Measurements from ENCODE around the gene GATD1. TPM values are rescaled to one million over a fixed set of nuclear protein-coding genes. Genes with fewer than 3 reads are reported as not detected.
A peak's percentile ranks its signal among the peaks of the same experiment; 100 is the strongest.

The GATD1 gene
- total RNA-seq, 1 donor from 2014 or later, result 51.9 TPM

DNA sequence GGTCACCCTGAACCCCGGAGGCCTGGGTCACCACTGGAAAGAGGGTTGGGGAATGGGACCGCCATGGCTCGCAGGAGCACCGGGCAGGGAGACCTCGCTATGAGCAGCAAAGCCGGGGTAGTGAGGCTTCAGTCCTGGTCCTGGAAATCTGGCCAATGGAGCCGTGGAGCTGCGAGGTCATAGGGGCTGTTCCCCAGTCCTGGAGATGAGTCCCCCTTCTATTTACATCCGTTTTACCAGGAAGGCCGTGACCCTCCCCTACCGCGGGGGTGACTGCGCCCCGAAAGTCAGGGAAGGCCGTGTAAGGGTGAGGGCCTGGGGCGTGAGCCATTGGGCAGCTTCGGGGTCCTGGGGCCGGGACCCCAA lies 27.3 kb upstream of the GATD1 start:
- peak overlapping the region; percentile 6 for H3K27ac ChIP-seq (ENCODE audit: low read depth, low read length)
- no peak for FAIRE-seq

DNA sequence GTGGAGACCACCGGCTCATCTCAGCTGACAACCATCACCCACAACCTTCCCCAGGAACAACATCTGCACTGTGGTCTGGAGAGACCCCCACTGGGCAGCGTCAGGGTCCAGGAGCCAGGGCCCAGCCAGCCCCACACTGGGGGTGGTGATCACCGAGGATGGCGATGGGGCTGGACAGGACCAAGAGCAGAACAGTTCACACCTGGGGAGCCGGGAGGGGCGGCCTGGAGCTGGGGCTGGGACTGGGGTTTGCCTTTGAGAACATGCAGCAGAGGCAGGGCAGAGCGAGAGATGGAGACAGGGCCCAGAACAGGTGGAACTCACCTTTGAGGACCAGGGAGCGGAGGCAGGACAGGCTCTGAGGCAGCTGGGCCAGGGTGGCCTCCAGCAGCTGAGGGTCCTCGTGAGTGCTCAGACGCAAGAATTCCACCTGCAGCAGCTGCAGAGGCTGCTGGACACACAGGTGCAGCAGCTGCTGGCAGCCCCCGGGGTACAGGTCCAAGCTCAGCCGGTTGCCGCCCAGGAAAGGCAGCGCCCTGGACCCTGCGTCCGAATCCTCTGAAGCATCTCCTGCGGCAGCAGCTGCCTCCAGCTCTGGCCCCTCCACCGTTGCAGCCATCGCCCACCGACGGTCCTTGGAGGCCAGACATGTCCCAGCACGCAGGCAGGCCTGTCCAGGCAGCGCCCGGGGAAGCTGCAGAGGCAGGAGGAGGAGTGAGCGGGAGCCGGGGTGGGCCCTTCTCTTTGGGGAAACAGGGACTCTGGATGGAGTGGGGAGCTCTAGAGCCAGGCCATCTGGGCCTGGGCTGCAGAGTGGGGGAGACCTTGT lies 26.7 kb upstream of the GATD1 start:
- Mint-ChIP-seq H3K9me3 (ENCODE audit: unreplicated experiment) (no peaks in the 10 kb centered on the region), H3K4me3 (ENCODE audit: unreplicated experiment) (peak overlapping the region; percentile 79), H3K4me1 (ENCODE audit: low read depth, unreplicated experiment) (no peaks in the 10 kb centered on the region), H3K27ac (ENCODE audit: unreplicated experiment) (no peak overlapping the region), H3K27me3 (ENCODE audit: low read depth, unreplicated experiment) (no peaks in the 10 kb centered on the region), H3K36me3 (ENCODE audit: low read depth, unreplicated experiment) (no peaks in the 10 kb centered on the region)
- no peaks in the 10 kb centered on the region for H3K27me3 ChIP-seq (ENCODE audit: insufficient read depth, low read length)
- H3K36me3 ChIP-seq (ENCODE audit: insufficient read depth, low read length), result no peaks in the 10 kb centered on the region
- FAIRE-seq (no peak), DNase-seq (ENCODE audit: low read depth) (no peak)
- H3K9ac ChIP-seq (ENCODE audit: low read length), result peak overlapping the region; percentile 71
- peak overlapping the region; percentile 93 for H3K4me2 ChIP-seq (ENCODE audit: low read length)
- H3K4me3 ChIP-seq (ENCODE audit: insufficient read depth, low read depth, low read length), result peak overlapping the region; percentile 57
- peaks cover 35% of the 10 kb centered on the region for H3K79me2 ChIP-seq (ENCODE audit: insufficient read depth, low read length)
- peaks cover 26% of the 10 kb centered on the region for H3K4me1 ChIP-seq (ENCODE audit: insufficient read depth, low read length)
- peak overlapping the region; percentile 2 for H2AFZ ChIP-seq (ENCODE audit: low read depth, low read length)
- H3K9me3 ChIP-seq (ENCODE audit: insufficient read depth, low read depth, low read length), result no peaks in the 10 kb centered on the region
- TF ChIP-seq, protein P1, sequence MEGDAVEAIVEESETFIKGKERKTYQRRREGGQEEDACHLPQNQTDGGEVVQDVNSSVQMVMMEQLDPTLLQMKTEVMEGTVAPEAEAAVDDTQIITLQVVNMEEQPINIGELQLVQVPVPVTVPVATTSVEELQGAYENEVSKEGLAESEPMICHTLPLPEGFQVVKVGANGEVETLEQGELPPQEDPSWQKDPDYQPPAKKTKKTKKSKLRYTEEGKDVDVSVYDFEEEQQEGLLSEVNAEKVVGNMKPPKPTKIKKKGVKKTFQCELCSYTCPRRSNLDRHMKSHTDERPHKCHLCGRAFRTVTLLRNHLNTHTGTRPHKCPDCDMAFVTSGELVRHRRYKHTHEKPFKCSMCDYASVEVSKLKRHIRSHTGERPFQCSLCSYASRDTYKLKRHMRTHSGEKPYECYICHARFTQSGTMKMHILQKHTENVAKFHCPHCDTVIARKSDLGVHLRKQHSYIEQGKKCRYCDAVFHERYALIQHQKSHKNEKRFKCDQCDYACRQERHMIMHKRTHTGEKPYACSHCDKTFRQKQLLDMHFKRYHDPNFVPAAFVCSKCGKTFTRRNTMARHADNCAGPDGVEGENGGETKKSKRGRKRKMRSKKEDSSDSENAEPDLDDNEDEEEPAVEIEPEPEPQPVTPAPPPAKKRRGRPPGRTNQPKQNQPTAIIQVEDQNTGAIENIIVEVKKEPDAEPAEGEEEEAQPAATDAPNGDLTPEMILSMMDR (IDR thresholded peaks at IDR 0.05; ENCODE audit: insufficient read depth, low read depth, low read length), result no peak
- no peak for TF ChIP-seq EZH2 (IDR thresholded peaks at IDR 0.05; ENCODE audit: insufficient read depth, low read length)
- H3K27ac ChIP-seq (ENCODE audit: low read depth, low read length), result no peak overlapping the region
- peaks cover 20% of the 10 kb centered on the region for H4K20me1 ChIP-seq (ENCODE audit: insufficient read depth, low read length)

More for the DNA sequence above, 27.3 kb upstream of the GATD1 start:
- Histone ChIP-seq H3K9ac (ENCODE audit: low read length) (peak overlapping the region; percentile 71), H3K27me3 (ENCODE audit: insufficient read depth, low read length) (no peaks in the 10 kb centered on the region), H3K4me1 (ENCODE audit: insufficient read depth, low read length) (peaks cover 26% of the 10 kb centered on the region), H3K9me3 (ENCODE audit: insufficient read depth, low read depth, low read length) (no peaks in the 10 kb centered on the region), H3K36me3 (ENCODE audit: insufficient read depth, low read length) (no peaks in the 10 kb centered on the region), H4K20me1 (ENCODE audit: insufficient read depth, low read length) (peaks cover 14% of the 10 kb centered on the region), H2AFZ (ENCODE audit: low read depth, low read length) (peak overlapping the region; percentile 2), H3K4me2 (ENCODE audit: low read length) (peak overlapping the region; percentile 93), H3K4me3 (ENCODE audit: insufficient read depth, low read depth, low read length) (peak overlapping the region; percentile 57), H3K79me2 (ENCODE audit: insufficient read depth, low read length) (peaks cover 39% of the 10 kb centered on the region)
- H3K9me3 Mint-ChIP-seq (ENCODE audit: unreplicated experiment), result no peaks in the 10 kb centered on the region
- H3K4me3 Mint-ChIP-seq (ENCODE audit: unreplicated experiment), result peak overlapping the region; percentile 79
- TF ChIP-seq, protein P1 (IDR thresholded peaks at IDR 0.05; ENCODE audit: insufficient read depth, low read depth, low read length), result no peak
- no peak for TF ChIP-seq EZH2 (IDR thresholded peaks at IDR 0.05; ENCODE audit: insufficient read depth, low read length)
- no peaks in the 10 kb centered on the region for H3K4me1 Mint-ChIP-seq (ENCODE audit: low read depth, unreplicated experiment)
- H3K27me3 Mint-ChIP-seq (ENCODE audit: low read depth, unreplicated experiment), result no peaks in the 10 kb centered on the region
- H3K27ac Mint-ChIP-seq (ENCODE audit: unreplicated experiment), result no peak overlapping the region
- no peaks in the 10 kb centered on the region for H3K36me3 Mint-ChIP-seq (ENCODE audit: low read depth, unreplicated experiment)
- no peak for DNase-seq (ENCODE audit: low read depth)

DNA sequence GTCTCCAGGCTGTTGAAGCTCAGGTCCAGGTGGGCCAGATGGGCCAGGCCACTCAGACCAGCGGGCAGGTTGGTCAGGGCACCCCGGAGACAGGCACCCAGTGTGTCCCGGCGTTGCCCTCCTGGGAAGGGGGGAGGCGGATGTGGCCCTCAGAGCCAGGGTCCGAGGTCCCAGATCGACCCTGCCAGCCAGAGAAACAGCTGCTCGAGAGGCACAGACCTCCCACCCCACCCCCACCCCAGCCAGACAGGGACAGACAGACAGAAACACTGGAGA lies 26.1 kb upstream of the GATD1 start:
- H2AFZ ChIP-seq (ENCODE audit: low read depth, low read length), result no peak overlapping the region
- no peak overlapping the region for H3K27ac ChIP-seq (ENCODE audit: low read depth, low read length)
- Mint-ChIP-seq H3K27me3 (ENCODE audit: low read depth, unreplicated experiment) (no peaks in the 10 kb centered on the region), H3K36me3 (ENCODE audit: low read depth, unreplicated experiment) (no peaks in the 10 kb centered on the region), H3K27ac (ENCODE audit: unreplicated experiment) (no peak overlapping the region), H3K4me3 (ENCODE audit: unreplicated experiment) (no peak overlapping the region), H3K9me3 (ENCODE audit: unreplicated experiment) (no peaks in the 10 kb centered on the region), H3K4me1 (ENCODE audit: low read depth, unreplicated experiment) (no peaks in the 10 kb centered on the region)
- FAIRE-seq (no peak), DNase-seq (ENCODE audit: low read depth) (no peak)
- H3K4me3 ChIP-seq (ENCODE audit: insufficient read depth, low read depth, low read length), result no peak overlapping the region
- no peaks in the 10 kb centered on the region for H3K36me3 ChIP-seq (ENCODE audit: insufficient read depth, low read length)
- TF ChIP-seq EZH2 (IDR thresholded peaks at IDR 0.05; ENCODE audit: insufficient read depth, low read length), result no peak
- TF ChIP-seq, protein P1 (IDR thresholded peaks at IDR 0.05; ENCODE audit: insufficient read depth, low read depth, low read length), result no peak
- H3K27me3 ChIP-seq (ENCODE audit: insufficient read depth, low read length), result no peaks in the 10 kb centered on the region
- peaks cover 22% of the 10 kb centered on the region for H3K4me1 ChIP-seq (ENCODE audit: insufficient read depth, low read length)
- H3K4me2 ChIP-seq (ENCODE audit: low read length), result peak overlapping the region; percentile 93
- H3K9me3 ChIP-seq (ENCODE audit: insufficient read depth, low read depth, low read length), result no peaks in the 10 kb centered on the region
- H3K79me2 ChIP-seq (ENCODE audit: insufficient read depth, low read length), result peaks cover 29% of the 10 kb centered on the region
- H4K20me1 ChIP-seq (ENCODE audit: insufficient read depth, low read length), result peaks cover 22% of the 10 kb centered on the region
- peak overlapping the region; percentile 71 for H3K9ac ChIP-seq (ENCODE audit: low read length)
